Keratinocyte (primary cell): ENCODE results near the gene MYO16. TPM values are rescaled to one million over a fixed set of nuclear protein-coding genes. Genes with fewer than 3 reads are reported as not detected.

Source experiments
- DNase-seq: peaks from one replicate; pipeline ENCODE4 v3.0.0-alpha.2; 2011; ENCODE audit warnings: low read depth, missing footprints, low spot score
- FAIRE-seq: peaks from 2 replicates; lab custom pipeline; 2011; peaks lifted over from hg19 to GRCh38; lab: Jason Lieb, UNC
- H2AFZ ChIP-seq: 2 replicates; pipeline ENCODE4 v1.6.0; 2012; ENCODE audit warnings: low read length, control low read depth, inconsistent platforms; ENCODE audit not compliant: control insufficient read depth
- H3K27ac ChIP-seq: 2 replicates; pipeline ENCODE4 v1.5.1; 2011; ENCODE audit warnings: low read length; ENCODE audit not compliant: control insufficient read depth, insufficient read depth
- H3K27me3 ChIP-seq: 3 replicates; pipeline ENCODE4 v1.6.0; 2011; ENCODE audit warnings: low read length; ENCODE audit not compliant: control insufficient read depth, insufficient read depth; ENCODE audit errors: extremely low read depth
- H3K36me3 ChIP-seq, 2 experiments: 2 replicates in 1 of 2; 3 replicates in 1 of 2; pipeline ENCODE4 v1.5.1; 2011; ENCODE audit warnings: low read length in 2 of 2, mild to moderate bottlenecking in 1 of 2; ENCODE audit not compliant: control insufficient read depth in 2 of 2, insufficient read depth in 2 of 2; ENCODE audit errors: extremely low read depth in 1 of 2
- H3K4me1 ChIP-seq: 3 replicates; pipeline ENCODE4 v1.5.1; 2011; ENCODE audit warnings: low read length; ENCODE audit not compliant: control insufficient read depth, insufficient read depth; ENCODE audit errors: extremely low read depth
- H3K4me2 ChIP-seq: 3 replicates; pipeline ENCODE4 v1.6.0; 2011; ENCODE audit warnings: low read depth, low read length; ENCODE audit not compliant: control insufficient read depth, insufficient read depth; ENCODE audit errors: extremely low read depth
- H3K4me3 ChIP-seq, 3 experiments: fragments of 200-600 bp in 1 of 3; sonication (generic) in 1 of 3; 2 replicates in 2 of 3; 3 replicates in 1 of 3; pipeline ENCODE4 v1.5.1; 2011 to 2016; ENCODE audit warnings: low read length in 3 of 3, mild to moderate bottlenecking in 3 of 3, control low read depth in 2 of 3, inconsistent platforms in 1 of 3, low read depth in 1 of 3, mixed read lengths in 1 of 3, mixed run types in 1 of 3, moderate library complexity in 1 of 3; ENCODE audit not compliant: control insufficient read depth in 2 of 3, insufficient read depth in 2 of 3; ENCODE audit errors: extremely low read depth in 1 of 3
- H3K79me2 ChIP-seq: 2 replicates; pipeline ENCODE4 v1.6.0; 2012; ENCODE audit warnings: low read length; ENCODE audit not compliant: control insufficient read depth, insufficient read depth
- H3K9ac ChIP-seq: 3 replicates; pipeline ENCODE4 v1.6.0; 2011; ENCODE audit warnings: low read length; ENCODE audit not compliant: control insufficient read depth, insufficient read depth; ENCODE audit errors: extremely low read depth
- H3K9me1 ChIP-seq: 3 replicates; pipeline ENCODE4 v1.6.0; 2011; ENCODE audit warnings: low read length; ENCODE audit not compliant: control insufficient read depth, insufficient read depth; ENCODE audit errors: extremely low read depth
- H3K9me3 ChIP-seq: 2 replicates; pipeline ENCODE4 v1.5.1; 2012; ENCODE audit warnings: low read depth, low read length; ENCODE audit not compliant: control insufficient read depth
- H4K20me1 ChIP-seq: 3 replicates; pipeline ENCODE4 v1.6.0; 2011; ENCODE audit warnings: low read length; ENCODE audit not compliant: control insufficient read depth, insufficient read depth; ENCODE audit errors: extremely low read depth
- EZH2 ChIP-seq: IDR thresholded peaks from one replicate; pipeline ENCODE4 v1.6.1; 2012; ENCODE audit warnings: inconsistent platforms, mild to moderate bottlenecking, low read length, moderate library complexity
- dilution Hi-C: fragments of 300-500 bp; cut with MboI; formaldehyde crosslinking; loops from one replicate; pipeline ENCODE4 v1.7.0; 2020; ENCODE audit warnings: low sequenced_read_pairs; ENCODE audit not compliant: extremely low pct_ligation_motif_present
- polyA plus RNA-seq, 5 experiments: library from polyadenylated mRNA; depleted of rRNA in 3 of 5; stranded (reverse) in 3 of 5; stranded (forward) in 1 of 5; unstranded in 1 of 5; fragments of >200 nt; gene quantifications; 1 replicate in 1 of 5; 2 replicates in 3 of 5; 3 replicates in 1 of 5; pipeline versions ENCODE4 v1.2.1 to v1.2.3, GENCODE V29; 2011 to 2012; ENCODE audit warnings: missing spikeins in 2 of 5, low read depth in 1 of 5, low replicate concordance in 1 of 5
- TF ChIP-seq, protein P1 (sequence below), 3 experiments: IDR thresholded peaks in 1 of 3; conservative IDR thresholded peaks in 1 of 3; optimal IDR thresholded peaks in 1 of 3; 2 replicates in 2 of 3; 3 replicates in 1 of 3; pipeline versions ENCODE3 to v1.5.1; 2011; ENCODE audit warnings: low read length in 3 of 3, mild to moderate bottlenecking in 3 of 3, moderate library complexity in 2 of 3, control low read depth in 1 of 3, inconsistent platforms in 1 of 3; ENCODE audit not compliant: insufficient read depth in 2 of 3; ENCODE audit errors: extremely low read depth in 1 of 3

The MYO16 gene
- polyA plus RNA-seq, 1 donor (not counting 4 experiments of a cell fraction or from before 2014, with no cell fraction given): 0.08 TPM

DNA sequence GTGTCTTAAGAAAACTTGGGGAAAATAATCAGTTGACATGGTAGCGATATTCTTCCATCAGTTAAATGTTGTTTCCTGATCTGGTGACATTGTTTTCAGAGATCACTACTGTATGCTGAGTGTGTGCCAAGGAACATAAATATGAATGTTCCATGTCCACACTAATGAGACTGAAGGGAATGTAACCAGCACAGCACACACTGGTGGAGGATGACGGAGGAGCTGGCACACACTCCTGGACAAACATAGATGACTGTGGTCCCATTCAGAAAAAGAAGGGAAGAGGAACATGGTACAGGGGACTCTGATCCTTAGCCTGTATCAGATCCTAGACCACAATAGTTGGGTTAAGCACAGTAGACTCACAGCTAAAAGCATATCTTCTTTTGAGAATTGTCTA, 574.8 kb downstream of the MYO16 start:
- H4K20me1 ChIP-seq: no peaks in the 10 kb centered on the region
- no peak for FAIRE-seq
- H3K9me1 ChIP-seq: no peaks in the 10 kb centered on the region
- H3K4me2 ChIP-seq: no peak overlapping the region
- H3K4me3 ChIP-seq: no peak overlapping the region
- H3K79me2 ChIP-seq: no peaks in the 10 kb centered on the region
- no peaks in the 10 kb centered on the region for H3K27me3 ChIP-seq
- H3K36me3 ChIP-seq: no peaks in the 10 kb centered on the region
- H2AFZ ChIP-seq: no peak overlapping the region
- H3K9ac ChIP-seq: no peak overlapping the region
- no peak overlapping the region for H3K27ac ChIP-seq
- no peak for TF ChIP-seq EZH2
- TF ChIP-seq, protein P1, sequence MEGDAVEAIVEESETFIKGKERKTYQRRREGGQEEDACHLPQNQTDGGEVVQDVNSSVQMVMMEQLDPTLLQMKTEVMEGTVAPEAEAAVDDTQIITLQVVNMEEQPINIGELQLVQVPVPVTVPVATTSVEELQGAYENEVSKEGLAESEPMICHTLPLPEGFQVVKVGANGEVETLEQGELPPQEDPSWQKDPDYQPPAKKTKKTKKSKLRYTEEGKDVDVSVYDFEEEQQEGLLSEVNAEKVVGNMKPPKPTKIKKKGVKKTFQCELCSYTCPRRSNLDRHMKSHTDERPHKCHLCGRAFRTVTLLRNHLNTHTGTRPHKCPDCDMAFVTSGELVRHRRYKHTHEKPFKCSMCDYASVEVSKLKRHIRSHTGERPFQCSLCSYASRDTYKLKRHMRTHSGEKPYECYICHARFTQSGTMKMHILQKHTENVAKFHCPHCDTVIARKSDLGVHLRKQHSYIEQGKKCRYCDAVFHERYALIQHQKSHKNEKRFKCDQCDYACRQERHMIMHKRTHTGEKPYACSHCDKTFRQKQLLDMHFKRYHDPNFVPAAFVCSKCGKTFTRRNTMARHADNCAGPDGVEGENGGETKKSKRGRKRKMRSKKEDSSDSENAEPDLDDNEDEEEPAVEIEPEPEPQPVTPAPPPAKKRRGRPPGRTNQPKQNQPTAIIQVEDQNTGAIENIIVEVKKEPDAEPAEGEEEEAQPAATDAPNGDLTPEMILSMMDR (optimal IDR thresholded peaks at IDR 0.05 in 1 of 3, IDR thresholded peaks at IDR 0.05 in 1 of 3, conservative IDR thresholded peaks at IDR 0.05 in 1 of 3; ENCODE audit: extremely low read depth in 1 of 3, insufficient read depth in 2 of 3, low read length in 3 of 3): no peak
- H3K9me3 ChIP-seq: no peaks in the 10 kb centered on the region
- dilution Hi-C loops: no loop called here
- DNase-seq: no peak
- peaks cover 16% of the 10 kb centered on the region for H3K4me1 ChIP-seq

DNA sequence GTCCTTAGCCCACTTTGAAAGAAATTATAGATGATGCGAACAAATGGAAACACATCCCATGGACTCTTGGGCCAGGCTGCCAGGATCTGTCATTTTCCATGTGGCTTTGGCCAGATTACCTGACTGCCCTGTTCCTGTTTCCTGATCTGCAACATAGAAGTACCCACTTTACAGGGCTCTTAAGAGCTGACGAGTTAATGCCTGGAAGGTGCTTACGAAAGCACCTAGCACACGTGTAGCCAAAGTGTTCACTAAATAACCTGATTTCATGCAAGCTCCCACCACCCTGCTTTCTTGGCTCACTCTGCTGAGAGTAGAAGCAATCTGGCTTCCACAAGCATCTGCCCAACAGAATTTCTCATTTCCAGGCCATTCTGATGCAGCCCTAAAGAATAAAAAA, 575.2 kb downstream of the MYO16 start:
- Histone ChIP-seq H3K4me2 (no peak overlapping the region), H3K36me3 (no peaks in the 10 kb centered on the region), H3K27me3 (no peaks in the 10 kb centered on the region), H4K20me1 (no peaks in the 10 kb centered on the region), H3K27ac (no peak overlapping the region), H3K4me1 (peaks cover 12% of the 10 kb centered on the region), H3K9ac (no peak overlapping the region), H3K4me3 (no peak overlapping the region), H3K9me3 (no peaks in the 10 kb centered on the region), H2AFZ (no peak overlapping the region), H3K79me2 (no peaks in the 10 kb centered on the region), H3K9me1 (no peaks in the 10 kb centered on the region)
- no peak for DNase-seq
- dilution Hi-C loops: no loop called here
- TF ChIP-seq EZH2: no peak
- TF ChIP-seq, protein P1 (optimal IDR thresholded peaks at IDR 0.05 in 1 of 3, IDR thresholded peaks at IDR 0.05 in 1 of 3, conservative IDR thresholded peaks at IDR 0.05 in 1 of 3; ENCODE audit: extremely low read depth in 1 of 3, insufficient read depth in 2 of 3, low read length in 3 of 3): no peak
- no peak for FAIRE-seq
